ENCODE data around the gene RSPH4A.
A peak's percentile ranks its signal among the peaks of the same experiment; 100 is the strongest.

The RSPH4A gene

GRCh38 chr6:116568111-116568510, 48.2 kb upstream of the RSPH4A start:
- Histone ChIP-seq H3K36me3 (ENCODE audit: control insufficient read depth in 2 of 2, insufficient read depth in 1 of 2, low read length in 2 of 2) (no peaks in the 10 kb centered on the region), H3K4me1 (ENCODE audit: control insufficient read depth, insufficient read depth, low read length) (peaks cover 2% of the 10 kb centered on the region; the same call in 1 of the 2 replicates), H3K4me3 (ENCODE audit: low read depth, low read length) (no peak overlapping the region), H3K9me3 (ENCODE audit: control insufficient read depth, insufficient read depth, low read depth, low read length) (no peaks in the 10 kb centered on the region), H3K27ac (ENCODE audit: extremely low read depth, low read depth, low read length) (no peak overlapping the region)
- CTCF ChIA-PET, result interaction anchor here (0.7 to 1.8 kb wide), 5 partner anchors 33 to 300 kb away, joined by 3 to 6 read pairs (median 4); no protein-coding TSS in a partner anchor
- POLR2A ChIA-PET, result no interaction called here
- TF ChIP-seq PRDM1 (tag by site-specific recombination; IDR thresholded peaks at IDR 0.05) (no peak), ZNF600 (tag by site-specific recombination; IDR thresholded peaks at IDR 0.05) (peak; percentile 67; the same call in 1 of the 2 replicates), ZNF768 (tag by site-specific recombination; IDR thresholded peaks at IDR 0.05) (no peak)

- no peak overlapping the region for H3K27ac ChIP-seq (ENCODE audit: extremely low read depth, low read depth, low read length)
- H3K36me3 ChIP-seq (ENCODE audit: control insufficient read depth in 2 of 2, insufficient read depth in 1 of 2, low read length in 2 of 2), result peaks cover 0 to 6% of the 10 kb centered on the region in 2 experiments; a peak in 1 of 3 replicates
- no peaks in the 10 kb centered on the region for H3K9me3 ChIP-seq (ENCODE audit: control insufficient read depth, insufficient read depth, low read depth, low read length)
- ChIA-PET CTCF (interaction anchor here (0.6 to 3.3 kb wide), 9 partner anchors 8 to 301 kb away, joined by 3 to 19 read pairs (median 6); no protein-coding TSS in a partner anchor), POLR2A (no interaction called here)
- no peak overlapping the region for H3K4me3 ChIP-seq (ENCODE audit: low read depth, low read length)
- H3K4me1 ChIP-seq (ENCODE audit: control insufficient read depth, insufficient read depth, low read length), result peaks cover 2% of the 10 kb centered on the region; the same call in 1 of the 2 replicates
- TF ChIP-seq INSM2 (tag by site-specific recombination; IDR thresholded peaks at IDR 0.05) (no peak), ZNF560 (tag by site-specific recombination; IDR thresholded peaks at IDR 0.05; ENCODE audit: borderline replicate concordance) (no peak), FEZF1 (tag by site-specific recombination; IDR thresholded peaks at IDR 0.05) (no peak), ZNF366 (tag by site-specific recombination; conservative IDR thresholded peaks at IDR 0.05) (no peak), OSR2 (tag by site-specific recombination; IDR thresholded peaks at IDR 0.05) (no peak), ZNF23 (tag by site-specific recombination; IDR thresholded peaks at IDR 0.05; ENCODE audit: borderline replicate concordance) (no peak), ZNF19 (tag by site-specific recombination; IDR thresholded peaks at IDR 0.05; ENCODE audit: low read depth) (no peak), GLI2 (tag by site-specific recombination; IDR thresholded peaks at IDR 0.05; ENCODE audit: borderline replicate concordance, low read depth) (no peak), CTCF (tag by site-specific recombination; IDR thresholded peaks at IDR 0.05) (no peak), ZNF777 (tag by site-specific recombination; IDR thresholded peaks at IDR 0.05; ENCODE audit: borderline replicate concordance) (no peak), KLF16 (tag by site-specific recombination; IDR thresholded peaks at IDR 0.05) (no peak), PRDM1 (tag by site-specific recombination; IDR thresholded peaks at IDR 0.05) (no peak)
These were observed 47.2 kb upstream of the RSPH4A start for GRCh38 chr6:116568821-116569755.

GRCh38 chr6:116570856-116571682, 45.2 kb upstream of the RSPH4A start, which contains the start of gene RWDD1:
RWDD1 (plus strand) TSS chr6:116571504; CDS start chr6:116571583, 79 bp downstream.
- Histone ChIP-seq H3K4me1 (ENCODE audit: control insufficient read depth, insufficient read depth, low read length) (peaks cover 2% of the 10 kb centered on the region; the same call in 1 of the 2 replicates), H3K9me3 (ENCODE audit: control insufficient read depth, insufficient read depth, low read depth, low read length) (no peaks in the 10 kb centered on the region), H3K27ac (ENCODE audit: extremely low read depth, low read depth, low read length) (peak within 1 kb of the TSS; percentile 85), H3K36me3 (ENCODE audit: control insufficient read depth in 2 of 2, insufficient read depth in 1 of 2, low read length in 2 of 2) (peaks cover 6 to 25% of the 10 kb centered on the region in 2 experiments; a peak in 2 of 3 replicates), H3K4me3 (ENCODE audit: low read depth, low read length) (peak within 1 kb of the TSS; percentile 96)
- ChIA-PET CTCF (interaction anchor here (0.6 to 3.3 kb wide), 18 partner anchors 8 to 468 kb away, joined by 3 to 19 read pairs (median 5); partner anchors contain the start of gene CALHM5), POLR2A (interaction anchor here (0.6 to 2.7 kb wide), 31 partner anchors 8 to 470 kb away, joined by 3 to 27 read pairs (median 4); partner anchors contain the start of genes CALHM4, CALHM5, DSE and NT5DC1)
- TF ChIP-seq ZNF596 (tag by site-specific recombination; IDR thresholded peaks at IDR 0.05), result no peak
- TF ChIP-seq ZNF558 (tag by site-specific recombination; IDR thresholded peaks at IDR 0.05), result peak; percentile 54; the same call in 1 of the 2 replicates
- TF ChIP-seq ZNF391 (tag by site-specific recombination; IDR thresholded peaks at IDR 0.05; ENCODE audit: borderline replicate concordance, low read depth), result peak; percentile 80; the same call in 1 of the 2 replicates
- no peak for TF ChIP-seq ZNF16 (tag by site-specific recombination; IDR thresholded peaks at IDR 0.05; ENCODE audit: low read depth)
- no peak for TF ChIP-seq ZNF133 (tag by site-specific recombination; IDR thresholded peaks at IDR 0.05)
- TF ChIP-seq ZNF664 (tag by site-specific recombination; IDR thresholded peaks at IDR 0.05), result peak; percentile 5; the same call in 1 of the 2 replicates
- no peak for TF ChIP-seq ZNF837 (tag by site-specific recombination; IDR thresholded peaks at IDR 0.05)
- no peak for TF ChIP-seq ZNF571 (tag by site-specific recombination; IDR thresholded peaks at IDR 0.05)
- no peak for TF ChIP-seq ZNF792 (tag by site-specific recombination; IDR thresholded peaks at IDR 0.05)
- TF ChIP-seq ZBTB20 (tag by site-specific recombination; IDR thresholded peaks at IDR 0.05), result peak; percentile 97
